NCI-H82 treated with DMSO at 0.1 percent for 48 hours (cell line): ENCODE measurements around the gene ZFPL1.
"Not testable (repeated sequence)": the region's sequence is repeated elsewhere in the genome, so short reads cannot be mapped to it uniquely, and the experiment has no call there.

Experiments
- DNase-seq: peaks from one replicate; lab custom pipeline; 2025; ENCODE audit not compliant: unreplicated experiment; lab: John Stamatoyannopoulos, UW

Gene ZFPL1

DNA sequence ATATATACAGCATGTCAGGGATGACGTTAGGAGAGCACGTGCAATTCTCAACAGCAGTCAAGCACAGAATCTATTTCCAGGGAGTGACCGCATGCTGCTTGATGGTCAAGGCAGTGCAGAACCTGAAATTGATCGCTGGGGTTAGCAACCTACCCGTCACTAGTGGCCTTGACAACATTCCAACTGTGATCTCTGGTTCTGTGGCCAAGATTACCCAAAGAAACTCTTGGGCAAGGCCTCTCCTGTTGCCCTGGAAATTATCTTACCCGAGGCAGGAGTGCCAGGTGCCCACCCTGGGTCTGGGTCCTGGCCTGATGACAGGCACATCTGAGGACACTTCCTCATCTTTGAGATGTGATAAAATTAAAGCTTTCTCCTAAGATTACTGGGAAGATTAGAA is 29.8 kb downstream of the ZFPL1 start:
- no peak for DNase-seq

DNA sequence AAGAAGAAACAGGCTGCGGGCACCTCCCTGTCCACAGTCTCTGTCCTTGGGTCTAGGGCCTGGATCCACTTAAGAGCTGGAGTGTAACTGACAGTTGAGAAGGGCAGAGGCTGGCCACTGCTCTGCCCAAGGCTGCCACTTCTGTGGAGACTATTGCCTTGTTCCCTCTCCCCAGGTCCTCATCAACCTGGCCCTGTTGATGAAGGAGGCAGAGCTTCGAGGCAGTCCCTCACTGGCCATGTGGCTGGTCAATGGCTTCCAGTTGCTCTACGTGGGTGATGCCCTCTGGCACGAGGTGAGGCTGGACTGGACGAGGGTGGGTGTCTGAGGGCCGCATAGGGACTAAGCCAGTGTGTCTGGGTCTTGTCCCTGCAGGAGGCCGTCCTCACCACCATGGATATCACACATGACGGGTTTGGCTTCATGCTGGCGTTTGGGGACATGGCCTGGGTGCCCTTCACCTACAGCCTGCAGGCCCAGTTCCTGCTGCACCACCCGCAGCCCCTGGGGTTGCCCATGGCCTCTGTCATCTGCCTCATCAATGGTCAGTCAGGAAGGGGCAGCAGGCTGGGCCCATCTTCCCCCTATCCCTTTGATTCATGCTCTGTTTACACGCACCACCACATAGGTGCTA is 30.6 kb downstream of the ZFPL1 start:
- DNase-seq: no peak

DNA sequence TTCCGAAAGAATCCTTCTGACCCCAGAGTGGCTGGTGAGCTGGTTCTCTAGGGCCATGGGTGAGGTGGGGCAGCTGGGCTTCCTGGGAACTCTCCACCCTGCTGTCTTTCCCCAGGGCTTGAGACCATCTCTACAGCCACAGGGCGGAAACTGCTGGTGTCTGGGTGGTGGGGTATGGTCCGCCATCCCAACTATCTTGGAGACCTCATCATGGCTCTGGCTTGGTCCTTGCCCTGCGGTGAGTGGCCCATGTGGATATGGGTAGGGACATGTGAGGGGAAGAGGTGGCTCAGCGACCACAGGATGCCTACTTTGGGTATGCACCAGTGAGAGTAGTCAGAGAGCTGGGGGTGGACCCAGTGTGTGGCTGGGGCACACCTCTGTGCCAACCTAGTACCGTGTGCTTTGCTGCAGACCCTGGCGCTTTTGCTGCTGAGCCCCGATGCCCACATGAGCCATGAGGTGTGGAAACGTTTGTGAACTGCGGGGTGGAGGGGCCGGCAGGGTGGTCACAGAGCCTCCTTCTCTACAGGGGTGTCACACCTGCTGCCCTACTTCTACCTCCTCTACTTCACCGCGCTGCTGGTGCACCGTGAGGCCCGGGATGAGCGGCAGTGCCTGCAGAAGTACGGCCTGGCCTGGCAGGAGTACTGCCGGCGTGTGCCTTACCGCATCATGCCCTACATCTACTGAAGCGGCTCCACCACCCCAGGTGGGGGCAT is 31.5 kb downstream of the ZFPL1 start:
- DNase-seq: no peak

DNA sequence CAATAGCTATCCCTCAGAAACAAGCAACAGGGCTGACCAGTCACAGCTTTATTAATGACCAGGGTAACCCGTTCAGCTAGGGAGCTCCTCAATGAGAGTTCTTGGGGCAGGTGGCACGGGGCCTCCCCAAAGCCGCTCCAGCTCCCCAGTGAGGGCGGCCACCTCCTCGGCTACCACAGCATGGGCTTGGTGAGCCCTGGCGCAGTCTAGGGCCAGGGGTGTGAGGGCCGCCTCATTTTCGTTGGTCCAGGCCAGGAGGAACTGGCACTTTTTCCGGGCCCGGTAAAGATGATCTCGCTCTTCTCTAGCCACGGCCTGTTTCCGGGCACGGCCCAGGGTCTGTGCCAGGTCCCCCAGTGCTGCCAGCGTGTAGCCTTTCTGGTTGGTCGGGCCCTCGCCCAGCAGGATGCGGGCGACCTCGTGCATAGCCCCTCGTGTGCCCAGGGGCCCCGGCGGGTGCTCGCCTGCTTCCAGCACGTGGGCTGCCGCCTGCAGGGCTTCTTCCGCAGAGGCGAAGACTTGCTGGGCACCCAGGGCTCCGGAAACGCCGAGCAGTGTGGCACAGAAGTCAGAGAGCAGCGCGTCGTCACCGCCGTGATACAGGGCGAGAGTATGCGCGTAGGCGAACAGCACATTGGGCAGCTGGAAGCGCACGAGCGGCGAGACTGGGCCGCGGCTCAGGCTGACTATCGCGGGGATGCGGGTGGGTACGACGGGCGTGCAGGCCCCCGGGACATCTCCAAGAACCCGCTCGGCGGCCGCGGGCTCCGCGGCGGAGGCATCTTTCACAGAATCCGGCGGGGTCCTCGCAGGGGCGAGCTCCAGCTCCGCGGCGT is 32.6 kb downstream of the ZFPL1 start:
- DNase-seq: no peak

DNA sequence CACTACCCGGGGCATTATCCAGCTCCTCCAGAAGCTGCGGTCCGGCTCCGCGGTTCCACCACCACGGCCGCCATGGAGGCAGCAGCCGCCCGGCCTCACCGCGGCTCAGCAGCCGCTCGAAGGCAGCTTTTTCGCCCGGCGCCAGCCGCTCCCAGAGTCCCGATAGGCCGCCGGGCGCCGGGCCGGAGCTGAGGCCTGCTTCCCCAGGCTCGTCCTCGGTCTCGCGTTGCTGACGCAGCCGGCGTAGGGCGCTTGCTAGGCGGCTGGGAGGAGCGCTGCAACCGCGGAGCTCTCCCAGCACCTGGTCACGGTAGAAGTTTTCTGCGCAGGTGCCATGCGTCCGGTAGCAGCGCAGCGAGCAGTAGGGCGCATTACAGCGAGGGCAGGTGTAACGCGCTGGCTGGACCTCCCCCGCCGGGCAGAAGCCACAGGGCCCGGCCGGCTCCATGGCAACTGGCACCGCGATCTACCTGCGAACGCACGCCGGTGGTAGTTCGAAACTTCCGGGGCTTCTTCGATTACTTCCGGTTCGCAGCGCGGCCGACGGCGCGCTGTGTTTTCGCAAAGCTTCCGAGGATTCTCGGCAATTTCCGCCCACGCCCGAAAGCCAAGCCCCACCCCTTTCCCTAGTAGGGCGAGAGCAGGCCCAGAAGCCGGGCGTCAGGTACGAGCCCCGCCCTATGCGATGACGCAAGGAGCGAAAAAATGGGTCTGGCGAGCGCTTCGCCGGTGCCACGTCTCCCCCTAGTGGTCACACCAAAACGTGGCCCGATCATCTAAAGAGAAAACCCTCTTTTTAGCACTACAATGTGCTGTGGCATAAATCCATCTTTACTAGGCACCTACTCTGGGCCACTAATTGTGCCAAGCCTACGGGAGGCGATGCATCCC is 33.4 kb downstream of the ZFPL1 start, which contains the start of gene ZNHIT2:
TSS of gene ZNHIT2 (minus strand) at position 496 of the 891 bp plus-strand sequence. CDS start at position 448, 48 bp downstream.
- peak; percentile 79 for DNase-seq

DNA sequence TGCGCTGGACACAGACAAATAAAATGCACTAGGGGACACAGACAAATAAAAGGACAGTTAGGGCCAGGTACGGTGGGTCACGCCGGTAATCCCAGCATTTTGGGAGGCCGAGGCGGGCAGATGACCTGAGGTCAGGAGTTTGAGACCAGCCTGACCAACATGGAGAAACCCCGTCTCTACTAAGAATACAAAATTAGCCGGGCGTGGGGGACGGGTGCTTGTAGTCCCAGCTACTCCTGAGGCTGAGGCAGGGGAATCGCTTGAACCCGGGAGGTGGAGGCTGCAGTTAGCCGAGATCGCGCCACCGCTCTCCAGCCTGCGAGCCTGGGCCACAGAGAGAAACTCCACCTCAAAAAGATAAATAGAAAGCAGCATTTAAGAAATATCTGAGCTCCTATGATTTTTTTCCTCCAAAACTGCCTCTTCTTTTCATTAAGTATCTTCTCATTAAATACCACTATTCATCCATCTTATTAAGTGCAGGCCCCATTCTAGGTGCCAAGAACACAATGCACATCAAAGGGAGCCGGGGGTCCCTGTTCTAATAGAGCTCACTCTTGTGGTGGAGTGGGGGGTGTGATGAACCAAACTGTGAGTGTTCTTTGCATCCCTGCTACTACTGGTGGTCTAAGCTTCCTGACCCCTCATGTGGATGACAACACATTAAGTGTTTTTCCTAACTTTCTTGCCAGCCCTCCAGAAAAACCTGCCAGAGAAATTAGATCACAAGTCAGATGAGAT is 34.2 kb downstream of the ZFPL1 start:
- DNase-seq: no peak

DNA sequence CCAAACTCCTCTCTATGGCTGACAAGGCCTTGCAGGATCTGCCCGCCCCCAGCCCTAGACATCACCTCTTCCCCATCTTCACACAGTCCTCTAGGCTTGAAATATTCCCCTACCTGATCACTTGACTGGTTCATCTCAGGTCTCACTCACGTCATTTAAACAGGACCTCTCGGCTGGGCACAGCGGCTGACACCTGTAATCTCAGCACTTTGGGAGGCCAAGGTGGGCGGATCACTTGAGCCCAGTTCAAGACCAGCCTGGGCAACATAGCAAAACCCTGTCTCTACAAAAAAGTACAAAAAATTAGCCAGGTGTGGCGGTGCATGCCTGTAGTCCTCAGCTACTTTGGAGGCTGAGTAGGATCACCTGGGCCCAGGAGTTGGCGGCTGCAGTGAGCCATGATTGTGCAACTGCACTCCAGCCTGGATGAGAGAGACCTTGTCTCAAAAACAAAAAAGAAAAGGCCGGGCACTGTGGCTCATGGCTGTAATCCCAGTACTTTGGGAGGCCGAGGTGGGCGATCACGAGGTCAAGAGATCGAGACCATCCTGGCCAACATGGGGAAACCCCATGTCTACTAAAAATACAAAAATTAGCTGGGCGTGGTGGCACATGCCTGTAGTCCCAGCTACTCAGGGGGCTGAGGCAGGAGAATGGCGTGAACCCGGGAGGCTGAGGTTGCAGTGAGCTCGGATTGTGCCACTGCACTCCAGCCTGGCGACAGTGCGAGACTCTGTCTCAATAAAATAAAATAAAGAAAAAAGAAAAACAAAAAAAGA is 35.1 kb downstream of the ZFPL1 start:
- not testable (repeated sequence) for DNase-seq

DNA sequence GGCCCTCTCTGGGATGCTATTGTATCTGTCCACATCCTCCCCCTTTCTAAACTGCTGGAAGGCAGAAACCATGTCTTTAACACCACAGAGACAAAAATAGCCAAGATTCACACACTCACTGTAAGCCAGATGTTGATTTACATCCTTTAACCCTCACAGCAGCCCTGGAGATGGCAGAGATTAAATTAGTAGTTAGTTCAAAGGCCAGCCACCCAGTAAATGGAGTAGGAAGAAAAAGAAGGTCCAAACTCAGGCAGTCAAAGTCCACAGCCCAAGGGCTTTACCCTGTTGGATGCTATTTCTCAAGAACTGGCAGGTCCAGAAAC is 35.6 kb downstream of the ZFPL1 start:
- no peak for DNase-seq

DNA sequence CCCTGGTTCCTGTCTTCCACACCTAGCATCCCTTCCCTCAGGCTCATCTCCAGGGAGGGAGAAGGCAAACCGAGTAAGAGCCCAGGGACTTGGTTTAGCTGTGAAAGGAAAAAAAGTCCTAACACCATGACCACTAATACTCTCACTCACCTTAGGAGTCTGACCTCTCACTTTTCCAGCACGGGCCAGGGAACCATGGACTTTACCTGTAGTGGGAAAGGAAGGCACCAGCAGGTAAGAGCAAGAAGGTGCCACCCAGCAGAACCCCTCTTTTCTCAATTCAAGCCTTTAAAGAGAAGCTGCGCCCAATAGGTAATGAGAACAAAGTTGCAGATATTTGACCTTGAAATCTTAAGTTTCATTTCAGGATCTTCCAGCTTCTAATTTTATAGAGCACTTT is 36.8 kb downstream of the ZFPL1 start:
- no peak for DNase-seq

DNA sequence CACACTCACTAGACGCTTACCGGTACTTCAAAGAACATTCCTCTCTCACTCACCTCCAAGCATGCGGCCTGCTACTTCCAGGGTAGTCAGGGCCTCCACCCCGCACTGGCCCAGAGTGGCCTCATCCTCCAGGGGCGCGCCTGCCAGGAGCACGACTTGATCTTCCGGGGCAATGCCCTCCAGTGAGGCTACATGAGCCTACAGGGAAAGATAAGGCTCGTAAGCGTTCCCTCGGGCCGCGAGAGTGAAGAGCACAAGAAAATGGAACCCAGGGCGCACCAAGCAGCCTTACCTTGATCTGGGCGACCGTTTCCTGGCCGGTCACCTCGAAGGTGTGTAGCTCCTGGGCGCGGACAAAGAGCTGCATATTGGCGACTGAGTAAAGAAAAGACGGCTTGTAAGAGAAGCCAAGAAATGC is 37.4 kb downstream of the ZFPL1 start:
- DNase-seq: no peak

DNA sequence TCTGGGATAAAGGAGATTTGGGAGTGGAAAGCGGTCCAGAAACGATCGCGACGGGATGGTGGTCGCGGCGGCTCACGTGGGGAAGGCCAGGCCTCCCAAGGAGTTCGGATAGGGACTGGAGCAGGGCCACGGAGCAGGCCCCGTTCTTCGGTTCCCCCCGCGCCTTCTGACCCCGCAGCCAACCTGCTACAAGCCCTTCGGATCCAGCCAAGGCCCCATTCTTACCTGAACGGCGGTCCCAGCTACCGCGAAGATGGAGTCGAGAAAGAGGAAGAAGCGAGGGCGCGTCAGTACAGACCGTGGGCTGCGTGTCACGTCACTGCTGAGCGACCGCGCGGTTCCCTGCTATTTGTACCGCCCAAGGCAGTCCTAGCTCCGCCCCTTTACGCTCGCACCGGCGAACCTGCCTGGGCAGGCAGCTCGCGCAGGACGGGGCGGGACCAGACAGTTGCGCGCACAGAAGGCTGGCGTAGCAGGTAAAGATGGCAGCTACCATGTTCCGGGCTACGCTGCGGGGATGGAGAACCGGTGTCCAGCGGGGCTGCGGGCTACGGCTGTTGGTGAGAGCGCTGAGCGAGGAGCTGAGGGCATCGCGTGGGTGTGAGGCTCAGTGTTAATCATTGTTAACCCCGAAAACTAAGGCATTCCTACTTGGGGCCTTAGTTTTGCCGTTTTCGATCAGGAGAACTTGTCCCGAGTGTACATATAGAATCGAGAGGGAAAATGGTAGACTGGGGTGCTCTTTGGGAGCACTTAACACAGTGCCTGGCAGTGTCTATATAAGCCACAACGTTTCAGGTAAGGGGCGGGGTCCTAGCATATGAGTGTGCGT is 38.1 kb downstream of the ZFPL1 start, which contains the start of the genes FAU and MRPL49:
TSS of gene FAU (minus strand) at position 270 of the 832 bp plus-strand sequence. CDS start 321 bp downstream, outside the sequence.
TSS of gene MRPL49 (plus strand) at position 457 of the 832 bp plus-strand sequence. CDS start at position 483, 26 bp downstream.
- DNase-seq: peak; percentile 83

DNA sequence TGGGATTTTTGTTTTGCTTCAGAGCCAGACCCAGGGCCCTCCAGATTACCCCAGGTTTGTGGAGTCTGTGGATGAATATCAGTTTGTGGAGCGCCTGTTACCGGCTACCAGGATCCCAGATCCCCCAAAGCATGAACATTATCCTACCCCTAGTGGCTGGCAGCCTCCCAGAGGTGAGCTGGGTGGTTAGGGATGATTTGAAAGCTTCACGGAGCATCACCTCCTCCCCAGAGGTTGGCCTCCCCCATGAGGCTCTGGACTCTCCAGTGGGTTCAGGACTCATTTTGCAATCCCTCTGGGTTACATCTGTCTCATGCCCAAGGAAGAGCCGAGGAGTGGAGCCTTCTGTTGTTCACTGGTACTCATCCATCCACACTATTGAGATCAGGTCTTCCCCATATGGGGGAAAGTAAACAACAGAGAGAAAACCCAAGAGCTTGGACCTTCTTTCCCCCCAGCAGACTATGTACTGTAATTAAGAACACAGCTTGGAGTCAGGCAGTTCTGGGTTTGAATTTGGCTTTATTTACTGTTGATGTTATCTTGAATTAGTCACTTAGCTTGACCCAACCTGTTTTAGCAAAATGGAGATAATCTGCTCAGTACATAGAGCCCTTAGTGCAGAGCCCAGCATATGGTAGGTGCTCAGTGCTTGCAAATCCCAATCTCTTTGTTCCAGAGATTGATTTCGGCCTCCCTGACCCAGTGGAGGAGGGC is 40.6 kb downstream of the ZFPL1 start:
- DNase-seq: no peak

DNA sequence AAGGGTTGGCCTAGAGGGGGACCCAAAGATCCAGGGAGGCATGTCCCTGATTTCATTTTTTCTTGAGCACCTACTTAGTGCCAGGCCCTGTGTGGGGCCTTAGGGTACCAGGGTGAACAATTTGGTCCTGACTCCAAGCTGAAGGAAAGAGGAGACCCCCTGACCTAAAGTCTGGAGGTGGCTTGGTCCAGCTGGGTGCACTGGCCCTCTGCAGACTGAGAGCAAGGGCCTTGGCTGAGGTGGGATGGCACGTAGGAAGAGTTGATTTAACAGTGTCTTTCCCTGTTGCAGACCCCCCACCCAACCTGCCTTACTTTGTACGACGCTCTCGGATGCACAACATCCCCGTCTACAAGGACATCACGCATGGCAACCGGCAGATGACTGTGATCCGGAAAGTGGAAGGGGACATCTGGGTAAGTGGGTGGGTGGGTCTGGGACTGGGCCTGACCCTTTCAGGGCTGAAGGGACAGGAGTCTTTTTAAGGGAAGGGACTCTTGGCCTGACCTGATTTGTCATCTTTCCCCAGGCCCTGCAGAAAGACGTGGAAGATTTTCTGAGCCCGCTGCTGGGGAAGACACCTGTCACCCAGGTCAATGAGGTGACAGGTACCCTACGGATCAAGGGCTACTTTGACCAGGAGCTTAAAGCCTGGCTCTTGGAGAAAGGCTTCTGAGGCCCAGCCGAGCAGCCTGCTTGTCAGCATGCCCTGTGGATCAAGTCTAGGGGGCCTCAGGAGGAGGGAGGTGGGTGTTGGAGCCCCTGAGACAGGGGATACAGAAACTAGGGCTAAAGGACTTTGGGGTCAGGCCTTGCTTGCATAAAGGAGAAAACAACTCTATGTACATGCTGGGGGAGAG is 41.4 kb downstream of the ZFPL1 start:
- no peak for DNase-seq

DNA sequence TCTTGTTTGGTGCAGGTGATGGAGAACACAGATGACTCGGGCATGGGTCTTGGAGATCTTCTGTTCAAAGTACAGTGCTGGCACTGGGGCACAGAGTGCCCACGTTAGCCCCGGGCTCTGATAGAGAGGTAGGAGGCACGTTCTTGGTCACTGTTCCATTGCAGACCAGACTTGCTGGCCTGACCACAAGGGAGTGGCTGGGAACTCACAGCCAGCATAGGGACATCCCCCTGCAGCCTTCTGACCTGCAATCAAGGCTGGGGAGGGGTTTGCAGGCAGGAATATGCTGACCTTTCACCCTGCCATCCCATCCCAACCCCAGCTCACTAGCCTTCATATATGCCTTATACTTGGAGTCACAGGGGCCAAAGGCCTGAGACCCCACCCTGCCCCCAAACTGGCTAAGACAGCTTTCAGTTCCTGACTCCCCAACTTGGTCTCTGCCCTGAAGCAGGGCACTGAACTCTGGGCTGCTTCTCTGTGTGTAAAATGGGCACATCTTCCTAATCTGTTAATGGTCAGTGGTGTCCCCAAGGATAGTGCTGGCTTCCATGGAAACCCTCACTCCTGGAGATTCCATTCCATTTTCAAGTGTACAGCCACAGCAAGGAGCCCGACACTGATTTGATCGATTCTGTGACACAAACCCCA is 42.7 kb downstream of the ZFPL1 start:
- DNase-seq: no peak

DNA sequence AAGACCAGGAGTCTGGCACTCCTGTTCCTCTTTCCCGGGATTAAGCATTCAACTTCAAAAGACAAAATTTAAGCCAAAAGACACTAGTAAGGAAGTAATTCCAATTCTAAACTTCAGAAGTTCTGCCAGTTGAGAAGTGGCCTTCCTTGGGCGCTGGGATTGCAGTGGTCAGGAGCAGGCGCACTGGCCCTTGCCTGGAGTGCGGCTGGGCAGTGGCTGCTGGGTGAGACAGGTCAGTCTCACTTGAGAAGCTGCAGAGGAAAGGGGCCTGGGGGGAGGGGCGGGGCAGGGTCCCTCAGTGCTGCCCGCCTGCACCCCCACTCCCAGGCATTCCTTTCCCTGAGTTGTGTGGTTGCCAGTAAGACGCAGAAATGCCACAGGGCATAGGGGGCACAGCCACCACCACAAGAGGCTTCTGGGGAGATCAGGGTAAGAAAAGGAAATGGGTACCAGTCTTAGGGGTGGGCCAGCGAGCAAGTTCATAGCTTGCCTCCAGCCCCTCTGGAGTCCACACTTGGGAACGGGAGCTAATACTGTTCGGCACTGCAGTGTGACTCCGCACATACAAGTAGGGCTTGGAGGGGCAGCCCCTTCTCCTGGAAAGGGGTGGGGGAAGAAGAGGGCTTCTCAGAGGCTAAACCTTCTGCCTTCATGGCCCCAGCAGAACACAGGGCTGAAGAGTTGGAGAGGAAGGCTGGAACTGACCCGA is 43.6 kb downstream of the ZFPL1 start:
- no peak for DNase-seq
